GM12873 (cell line): ENCODE measurements around the gene SIRT2.

ENCODE experiments used
- CTCF ChIP-seq: IDR thresholded peaks from 2 replicates; pipeline ENCODE4 v1.5.1; 2012; ENCODE audit warnings: low read depth, mild to moderate bottlenecking, moderate library complexity, low read length, control low read depth; ENCODE audit not compliant: insufficient read depth; ENCODE audit errors: missing control alignments

SIRT2 gene

GRCh38 chr19:38899447-38900201, at the start of gene SIRT2, which contains the start of gene NFKBIB:
Gene SIRT2, minus strand, starts transcription at chr19:38899618. Its CDS starts 97 bp downstream, at chr19:38899521.
Gene NFKBIB, plus strand, starts transcription at chr19:38899969. Its CDS starts 64 bp downstream, at chr19:38900033.
- no peak for TF ChIP-seq CTCF

GRCh38 chr19:38946229-38947010, 47.0 kb upstream of the SIRT2 start:
- TF ChIP-seq CTCF, result no peak

GRCh38 chr19:38945562-38946228, 46.3 kb upstream of the SIRT2 start:
- TF ChIP-seq CTCF, result no peak

- no peak for TF ChIP-seq CTCF
These were observed 45.6 kb upstream of the SIRT2 start for GRCh38 chr19:38944981-38945506.

- no peak for TF ChIP-seq CTCF
These were observed 43.2 kb upstream of the SIRT2 start for GRCh38 chr19:38942471-38943181.

GRCh38 chr19:38941979-38942378, 42.6 kb upstream of the SIRT2 start:
- TF ChIP-seq CTCF, result no peak
